ENCODE measurements around the gene NHLRC1. TPM values are rescaled to one million over a fixed set of nuclear protein-coding genes. Genes with fewer than 3 reads are reported as not detected.

NHLRC1 gene
- total and polyA plus RNA-seq, 2 of the 13 experiments (the other 11 are each of a cell fraction or from before 2014, with no cell fraction given), result 0.04 to 0.11 TPM

DNA sequence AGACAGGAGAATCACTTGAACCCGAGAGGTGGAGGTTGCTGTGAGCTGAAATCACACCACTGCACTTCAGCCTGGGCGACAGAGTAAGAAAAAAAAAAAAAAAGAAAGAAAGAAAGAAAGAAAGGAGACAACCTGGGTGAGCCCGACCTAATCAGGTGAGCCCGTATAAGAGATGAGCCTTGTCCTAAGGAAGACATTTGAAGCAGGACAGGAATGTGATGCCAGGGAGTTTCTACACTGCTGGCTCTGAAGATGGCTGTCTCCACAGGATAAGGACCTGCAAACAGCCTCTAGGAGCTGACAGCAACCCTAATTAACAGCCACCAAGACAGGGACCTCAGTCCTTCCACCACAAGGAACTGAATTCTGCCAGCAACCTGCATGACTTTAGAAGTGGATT is 41.9 kb downstream of the NHLRC1 start:
- peaks cover 4% of the 10 kb centered on the region for H3K9me3 ChIP-seq (ENCODE audit: low read length)
- ChIA-PET CTCF (ENCODE audit: low intra/inter-chr PET ratio, low total read pairs) (no interaction called here), POLR2A (no interaction called here)
- no peak overlapping the region for H3K9ac ChIP-seq (ENCODE audit: insufficient read depth, low read depth, low read length)
- no peak overlapping the region for H3K4me3 ChIP-seq (replicated peaks in 1 of 3; ENCODE audit: insufficient read depth in 1 of 3, low read depth in 2 of 3, low read length in 3 of 3)
- H3K4me2 ChIP-seq (ENCODE audit: low read depth, low read length), result no peak overlapping the region
- no peaks in the 10 kb centered on the region for H3K79me2 ChIP-seq (ENCODE audit: insufficient read depth, low read length)
- in situ Hi-C loops (cut with HindIII; ENCODE audit: extremely low pct_ligation_motif_present, low pct_unique_long_range_greater_than_20kb) (no loop called here), intact Hi-C loops (cut with micrococcal nuclease; ENCODE audit: unreplicated experiment) (no loop called here)
- FAIRE-seq (no peak), ATAC-seq (no peak; the same call in 2 of the 3 replicates), DNase-seq (ENCODE audit: low spot score) (no peak)
- H3K4me1 ChIP-seq (ENCODE audit: insufficient read depth, low read length), result peaks cover 15% of the 10 kb centered on the region
- H3K27me3 ChIP-seq (ENCODE audit: control insufficient read depth in 1 of 2, insufficient read depth in 2 of 2, low read length in 2 of 2), result no peaks in the 10 kb centered on the region
- no peak overlapping the region for H3K27ac ChIP-seq (ENCODE audit: extremely low read length, insufficient read depth, low read length)
- no peak overlapping the region for H2AFZ ChIP-seq (ENCODE audit: low read length)
- TF ChIP-seq AHR (CRISPR knock-in tag; IDR thresholded peaks at IDR 0.05), result no peak
- 42% methylated on average over 4 of the region's 4 CpGs for WGBS (ENCODE audit: low lambda C conversion rate)
- no TSS peak for BruUV-seq (replicated peaks)
- H3K36me3 ChIP-seq (replicated peaks in 1 of 2; ENCODE audit: control insufficient read depth in 1 of 2, insufficient read depth in 2 of 2, low read length in 2 of 2), result no peaks in the 10 kb centered on the region
- H4K20me1 ChIP-seq (ENCODE audit: insufficient read depth, low read length), result no peaks in the 10 kb centered on the region

DNA sequence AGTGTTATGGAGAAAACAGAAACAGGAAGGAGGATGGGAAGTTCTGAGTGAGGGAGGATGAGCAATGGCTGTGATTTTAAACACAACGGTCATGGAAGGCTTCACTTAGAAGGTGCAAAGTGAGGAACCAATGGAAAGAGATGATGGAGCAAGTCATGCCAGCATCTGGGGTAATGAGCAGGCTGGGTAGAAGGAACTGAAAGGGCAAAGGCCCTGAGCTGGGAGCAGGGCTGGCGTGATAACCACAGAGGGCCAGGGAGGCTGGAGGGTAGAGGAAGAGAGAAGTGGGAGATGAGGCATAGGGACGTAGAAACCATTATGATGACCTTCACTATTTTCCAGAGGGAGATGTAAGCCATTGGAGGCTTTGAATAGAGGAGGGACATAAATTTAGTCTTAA is 43.6 kb downstream of the NHLRC1 start:
- Histone ChIP-seq H3K4me1 (ENCODE audit: insufficient read depth, low read length) (peaks cover 15% of the 10 kb centered on the region), H3K9ac (ENCODE audit: insufficient read depth, low read depth, low read length) (no peak overlapping the region), H3K36me3 (replicated peaks in 1 of 2; ENCODE audit: control insufficient read depth in 1 of 2, insufficient read depth in 2 of 2, low read length in 2 of 2) (no peaks in the 10 kb centered on the region), H3K27ac (ENCODE audit: extremely low read length, insufficient read depth, low read length) (no peak overlapping the region), H4K20me1 (ENCODE audit: insufficient read depth, low read length) (no peaks in the 10 kb centered on the region), H3K4me3 (replicated peaks in 1 of 3; ENCODE audit: insufficient read depth in 1 of 3, low read depth in 2 of 3, low read length in 3 of 3) (no peak overlapping the region), H3K4me2 (ENCODE audit: low read depth, low read length) (no peak overlapping the region), H3K79me2 (ENCODE audit: insufficient read depth, low read length) (no peaks in the 10 kb centered on the region), H3K27me3 (ENCODE audit: control insufficient read depth in 1 of 2, insufficient read depth in 2 of 2, low read length in 2 of 2) (no peaks in the 10 kb centered on the region), H2AFZ (ENCODE audit: low read length) (no peak overlapping the region), H3K9me3 (ENCODE audit: low read length) (peaks cover 12% of the 10 kb centered on the region)
- BruUV-seq (replicated peaks), result no TSS peak
- ATAC-seq (no peak), DNase-seq (ENCODE audit: low spot score) (no peak), FAIRE-seq (no peak)
- WGBS (ENCODE audit: low lambda C conversion rate), result 53% methylated on average over 3 of the region's 3 CpGs
- POLR2A ChIA-PET, result no interaction called here
- in situ Hi-C loops (cut with HindIII; ENCODE audit: extremely low pct_ligation_motif_present, low pct_unique_long_range_greater_than_20kb), result no loop called here
- CTCF ChIA-PET (ENCODE audit: low intra/inter-chr PET ratio, low total read pairs), result no interaction called here
- TF ChIP-seq SRSF4 (IDR thresholded peaks at IDR 0.05; ENCODE audit: low read depth, low read length, poor library complexity, severe bottlenecking) (no peak), ZNF142 (CRISPR knock-in tag; IDR thresholded peaks at IDR 0.05) (no peak)
- intact Hi-C loops (cut with micrococcal nuclease; ENCODE audit: unreplicated experiment), result no loop called here
